ENCODE results near the gene SIX4. TPM values are rescaled to one million over a fixed set of nuclear protein-coding genes. Genes with fewer than 3 reads are reported as not detected.

The SIX4 gene
- total and polyA plus RNA-seq, 2 experiments from 2014 or later, result 6.2 to 46.9 TPM

- Mint-ChIP-seq H3K4me3 (no peak overlapping the region), H3K9me3 (no peaks in the 10 kb centered on the region), H3K27me3 (ENCODE audit: insufficient read depth, low read depth, poor library complexity) (no peaks in the 10 kb centered on the region), H3K27ac (no peak overlapping the region), H3K36me3 (ENCODE audit: low read depth) (peaks cover 29% of the 10 kb centered on the region), H3K4me1 (peaks cover 17% of the 10 kb centered on the region)
- DNase-seq (ENCODE audit: low spot score) (no peak), ATAC-seq (no peak)
- Histone ChIP-seq H3K4me2 (no peak overlapping the region), H4K20me1 (replicated peaks; ENCODE audit: insufficient read depth) (peaks cover 7% of the 10 kb centered on the region), H3K4me1 (ENCODE audit: insufficient read depth) (peaks cover 12% of the 10 kb centered on the region), H3K79me2 (replicated peaks; ENCODE audit: insufficient read depth) (peaks cover 49% of the 10 kb centered on the region), H3K9me2 (ENCODE audit: insufficient read depth) (no peaks in the 10 kb centered on the region), H3K27ac (ENCODE audit: low read depth) (no peak overlapping the region), H3F3A (replicated peaks; ENCODE audit: low read depth) (no peaks in the 10 kb centered on the region; the same call in 1 of the 2 replicates), H2AFZ (no peak overlapping the region), H3K4me3 (no peak overlapping the region), H3K27me3 (ENCODE audit: insufficient read depth) (no peaks in the 10 kb centered on the region), H3K36me3 (ENCODE audit: insufficient read depth) (peaks cover 14% of the 10 kb centered on the region)
- no peak for TF ChIP-seq REST (IDR thresholded peaks at IDR 0.05; ENCODE audit: unreplicated experiment)
- TF ChIP-seq ZNF462 (CRISPR knock-in tag; IDR thresholded peaks at IDR 0.05), result no peak
- TF ChIP-seq CTCF (conservative IDR thresholded peaks at IDR 0.05; ENCODE audit: low read depth in 2 of 2), result no peak
- no peak for TF ChIP-seq CREB1 (CRISPR knock-in tag; IDR thresholded peaks at IDR 0.05; ENCODE audit: low read depth)
- TF ChIP-seq EZH2phosphoT487 (IDR thresholded peaks at IDR 0.05; ENCODE audit: unreplicated experiment), result no peak
- TF ChIP-seq ZNF114 (CRISPR knock-in tag; IDR thresholded peaks at IDR 0.05), result no peak
Observed at GRCh38 chr14:60713513-60713912, 10.6 kb downstream of the SIX4 start.
